ENCODE data around the gene SAMD8.

SAMD8 gene

GRCh38 chr10:75170215-75170614 is 58.8 kb downstream of the SAMD8 start:
- Histone ChIP-seq H2AFZ (ENCODE audit: low read depth, low read length, severe bottlenecking) (no peak overlapping the region), H3K79me2 (ENCODE audit: insufficient read depth, low read length) (peaks cover 9% of the 10 kb centered on the region; the same call in 1 of the 2 replicates), H3K4me3 (ENCODE audit: insufficient read depth, low read length, poor library complexity, severe bottlenecking) (no peak overlapping the region), H3K9me2 (replicated peaks; ENCODE audit: insufficient read depth, low read length) (no peaks in the 10 kb centered on the region), H3F3A (ENCODE audit: insufficient read depth) (0 out of 2 replicates have a peak, but pooled peaks cover 2% of the 10 kb centered on the region), H3K36me3 (ENCODE audit: low read length) (0 out of 2 replicates have a peak, but pooled peaks cover 3% of the 10 kb centered on the region), H3K9me3 (ENCODE audit: insufficient read depth, low read length) (no peaks in the 10 kb centered on the region), H3K27me3 (ENCODE audit: low read length) (no peaks in the 10 kb centered on the region), H4K20me1 (ENCODE audit: low read depth, low read length) (peaks cover 3% of the 10 kb centered on the region; the same call in 1 of the 2 replicates), H3K4me2 (ENCODE audit: low read depth, low read length, poor library complexity, severe bottlenecking) (no peak overlapping the region), H3K9ac (ENCODE audit: low read length) (no peak overlapping the region), H3K27ac (ENCODE audit: low read depth, low read length) (no peak overlapping the region)
- no peak for TF ChIP-seq CTCF (IDR thresholded peaks at IDR 0.05; ENCODE audit: insufficient read depth, low read length, poor library complexity, severe bottlenecking)
- TF ChIP-seq EZH2phosphoT487 (conservative IDR thresholded peaks at IDR 0.05; ENCODE audit: low read length): no peak

GRCh38 chr10:75175046-75175445 is 63.6 kb downstream of the SAMD8 start:
- no peaks in the 10 kb centered on the region for H3K9me3 ChIP-seq (ENCODE audit: insufficient read depth, low read length)
- H4K20me1 ChIP-seq (ENCODE audit: low read depth, low read length): no peaks in the 10 kb centered on the region
- no peaks in the 10 kb centered on the region for H3K27me3 ChIP-seq (ENCODE audit: low read length)
- no peak overlapping the region for H3K9ac ChIP-seq (ENCODE audit: low read length)
- no peaks in the 10 kb centered on the region for H3K9me2 ChIP-seq (replicated peaks; ENCODE audit: insufficient read depth, low read length)
- TF ChIP-seq CTCF (IDR thresholded peaks at IDR 0.05; ENCODE audit: insufficient read depth, low read length, poor library complexity, severe bottlenecking): no peak
- TF ChIP-seq EZH2phosphoT487 (conservative IDR thresholded peaks at IDR 0.05; ENCODE audit: low read length): no peak
- no peak overlapping the region for H3K4me3 ChIP-seq (ENCODE audit: insufficient read depth, low read length, poor library complexity, severe bottlenecking)
- no peak overlapping the region for H3K4me2 ChIP-seq (ENCODE audit: low read depth, low read length, poor library complexity, severe bottlenecking)
- no peaks in the 10 kb centered on the region for H3K79me2 ChIP-seq (ENCODE audit: insufficient read depth, low read length)
- no peak overlapping the region for H2AFZ ChIP-seq (ENCODE audit: low read depth, low read length, severe bottlenecking)
- H3K27ac ChIP-seq (ENCODE audit: low read depth, low read length): no peak overlapping the region
- H3K36me3 ChIP-seq (ENCODE audit: low read length): peaks cover 8% of the 10 kb centered on the region; the same call in 1 of the 2 replicates
- no peaks in the 10 kb centered on the region for H3F3A ChIP-seq (ENCODE audit: insufficient read depth)

GRCh38 chr10:75176046-75176445 is 64.6 kb downstream of the SAMD8 start:
- no peaks in the 10 kb centered on the region for H3K27me3 ChIP-seq (ENCODE audit: low read length)
- H3K4me2 ChIP-seq (ENCODE audit: low read depth, low read length, poor library complexity, severe bottlenecking): no peak overlapping the region
- no peak overlapping the region for H3K9ac ChIP-seq (ENCODE audit: low read length)
- H3K9me2 ChIP-seq (replicated peaks; ENCODE audit: insufficient read depth, low read length): no peaks in the 10 kb centered on the region
- TF ChIP-seq CTCF (IDR thresholded peaks at IDR 0.05; ENCODE audit: insufficient read depth, low read length, poor library complexity, severe bottlenecking): no peak
- no peak for TF ChIP-seq EZH2phosphoT487 (conservative IDR thresholded peaks at IDR 0.05; ENCODE audit: low read length)
- H3K36me3 ChIP-seq (ENCODE audit: low read length): peaks cover 5% of the 10 kb centered on the region; the same call in 1 of the 2 replicates
- H2AFZ ChIP-seq (ENCODE audit: low read depth, low read length, severe bottlenecking): no peak overlapping the region
- no peaks in the 10 kb centered on the region for H3F3A ChIP-seq (ENCODE audit: insufficient read depth)
- H3K4me3 ChIP-seq (ENCODE audit: insufficient read depth, low read length, poor library complexity, severe bottlenecking): no peak overlapping the region
- no peaks in the 10 kb centered on the region for H3K9me3 ChIP-seq (ENCODE audit: insufficient read depth, low read length)
- no peaks in the 10 kb centered on the region for H3K79me2 ChIP-seq (ENCODE audit: insufficient read depth, low read length)
- no peak overlapping the region for H3K27ac ChIP-seq (ENCODE audit: low read depth, low read length)
- H4K20me1 ChIP-seq (ENCODE audit: low read depth, low read length): no peaks in the 10 kb centered on the region
